IMR-90 (cell line): ENCODE results near the gene SYT2. TPM values are rescaled to one million over a fixed set of nuclear protein-coding genes. Genes with fewer than 3 reads are reported as not detected.

ENCODE experiments used
- ATAC-seq: fragments of 200-7000 bp; cut with Tn5 transposase; 2 replicates; pipeline ENCODE4 v1.9.1; 2020; ENCODE audit warnings: low read depth, mild to moderate bottlenecking, moderate library complexity
- BruUV-seq: library from RNA; stranded (reverse); fragments of 400-500 nt; replicated peaks from 2 replicates; lab custom pipeline; 2021; lab: Mats Ljungman, UMichigan
- CTCF ChIA-PET: fragments of 300-600 bp; formaldehyde crosslinking; extraction: SDS; loops from one replicate; lab custom pipeline; 2021; ENCODE audit warnings: antibody characterized with exemption; lab: Yijun Ruan, JAX
- POLR2A ChIA-PET: fragments of 300-600 bp; sonication (Branson Sonifier 250); formaldehyde crosslinking; loops from one replicate; lab custom pipeline; 2022; ENCODE audit warnings: antibody characterized with exemption; ENCODE audit not compliant: unreplicated experiment; lab: Charles Lee
- DNase-seq: peaks from one replicate; pipeline ENCODE4 v3.0.0; 2013
- H2AFZ ChIP-seq: replicated peaks from 2 replicates; pipeline ENCODE3; 2013; ENCODE audit warnings: low read length, mild to moderate bottlenecking; ENCODE audit not compliant: poor library complexity
- H2AK5ac ChIP-seq: 2 replicates; pipeline ENCODE4 v1.6.1; 2013; ENCODE audit warnings: low read depth, low read length, inconsistent platforms
- H2AK9ac ChIP-seq: replicated peaks from 2 replicates; pipeline ENCODE3; 2013; ENCODE audit warnings: mild to moderate bottlenecking, low read depth, low read length, moderate library complexity; ENCODE audit not compliant: poor library complexity
- H2BK120ac ChIP-seq: 2 replicates; pipeline ENCODE4 v1.6.1; 2013; ENCODE audit warnings: low read depth, low read length, inconsistent platforms
- H2BK15ac ChIP-seq: 3 replicates; pipeline ENCODE4 v1.6.1; 2013; ENCODE audit warnings: low read depth, low read length, inconsistent platforms
- H2BK20ac ChIP-seq: 2 replicates; pipeline ENCODE4 v1.6.1; 2013; ENCODE audit warnings: low read depth, mild to moderate bottlenecking, inconsistent platforms, low read length, moderate library complexity
- H2BK5ac ChIP-seq: 2 replicates; pipeline ENCODE4 v1.6.1; 2013; ENCODE audit warnings: mild to moderate bottlenecking, low read depth, low read length, inconsistent platforms; ENCODE audit not compliant: poor library complexity, severe bottlenecking
- H3K14ac ChIP-seq: replicated peaks from 2 replicates; pipeline ENCODE4 v1.6.1; 2013; ENCODE audit warnings: low read depth, low read length, inconsistent platforms
- H3K18ac ChIP-seq: 2 replicates; pipeline ENCODE4 v1.6.1; 2013; ENCODE audit warnings: low read depth, low read length, control low read depth
- H3K23ac ChIP-seq: 2 replicates; pipeline ENCODE4 v1.6.1; 2013; ENCODE audit warnings: low read depth, low read length, inconsistent platforms
- H3K27ac ChIP-seq: 2 replicates; pipeline ENCODE4 v1.5.1; 2013; ENCODE audit warnings: mild to moderate bottlenecking, control low read depth, low read length; ENCODE audit not compliant: insufficient read depth
- H3K27me3 ChIP-seq: 2 replicates; pipeline ENCODE4 v1.6.1; 2013; ENCODE audit warnings: low read length; ENCODE audit not compliant: control insufficient read depth, insufficient read depth
- H3K36me3 ChIP-seq: 2 replicates; pipeline ENCODE4 v1.6.1; 2013; ENCODE audit warnings: low read length, mixed read lengths; ENCODE audit not compliant: control insufficient read depth, insufficient read depth
- H3K4ac ChIP-seq: 2 replicates; pipeline ENCODE4 v1.6.1; 2013; ENCODE audit warnings: low read depth, low read length, inconsistent platforms
- H3K4me1 ChIP-seq: 2 replicates; pipeline ENCODE4 v1.6.1; 2013; ENCODE audit warnings: low read length, mixed read lengths; ENCODE audit not compliant: control insufficient read depth, insufficient read depth
- H3K4me2 ChIP-seq: 2 replicates; pipeline ENCODE4 v1.6.1; 2013; ENCODE audit warnings: low read depth, mild to moderate bottlenecking, control low read depth, low read length, moderate library complexity
- H3K4me3 ChIP-seq: 2 replicates; pipeline ENCODE4 v1.5.1; 2013; ENCODE audit warnings: low read depth, mild to moderate bottlenecking, control low read depth, low read length, moderate library complexity; ENCODE audit not compliant: insufficient read depth
- H3K56ac ChIP-seq: 2 replicates; pipeline ENCODE4 v1.6.1; 2013; ENCODE audit warnings: low read length, inconsistent platforms; ENCODE audit not compliant: insufficient read depth; ENCODE audit errors: extremely low read depth
- H3K79me1 ChIP-seq, 2 experiments: 2 replicates each; pipeline ENCODE4 v1.6.1; 2013; ENCODE audit warnings: low read length in 2 of 2, inconsistent platforms in 1 of 2, low read depth in 1 of 2
- H3K9ac ChIP-seq: 2 replicates; pipeline ENCODE4 v1.6.1; 2013; ENCODE audit warnings: low read depth, low read length, control low read depth
- H3K9me1 ChIP-seq: 2 replicates; pipeline ENCODE4 v1.6.1; 2013; ENCODE audit warnings: low read length, inconsistent platforms; ENCODE audit not compliant: insufficient read depth
- H3K9me3 ChIP-seq: 2 replicates; pipeline ENCODE4 v1.6.1; 2013; ENCODE audit warnings: low read length; ENCODE audit not compliant: control insufficient read depth, insufficient read depth
- H4K20me1 ChIP-seq: 2 replicates; pipeline ENCODE4 v1.6.1; 2013; ENCODE audit warnings: low read length, inconsistent platforms; ENCODE audit not compliant: insufficient read depth
- H4K5ac ChIP-seq: 2 replicates; pipeline ENCODE4 v1.6.1; 2013; ENCODE audit warnings: mild to moderate bottlenecking, low read depth, low read length, control low read depth
- H4K8ac ChIP-seq, 2 experiments: 2 replicates each; pipeline ENCODE4 v1.6.1; 2013; ENCODE audit warnings: low read depth in 2 of 2, low read length in 2 of 2, control low read depth in 1 of 2, inconsistent platforms in 1 of 2
- H4K91ac ChIP-seq: 2 replicates; pipeline ENCODE4 v1.6.1; 2013; ENCODE audit warnings: low read depth, low read length, inconsistent platforms; ENCODE audit not compliant: insufficient read depth
- CEBPB ChIP-seq: IDR thresholded peaks from 2 replicates; pipeline ENCODE4 v1.6.1; 2012; ENCODE audit warnings: low read depth, low read length, improper control_type of control experiment
- FOS ChIP-seq: fragments of 150-350 bp; IDR thresholded peaks from 2 replicates; pipeline ENCODE4 v1.6.1; 2016; ENCODE audit warnings: low read depth, low read length
- MAFK ChIP-seq: IDR thresholded peaks from 2 replicates; pipeline ENCODE4 v1.6.1; 2012; ENCODE audit warnings: low read depth, low read length, improper control_type of control experiment
- RAD21 ChIP-seq: IDR thresholded peaks from 2 replicates; pipeline ENCODE4 v1.6.1; 2012; ENCODE audit warnings: low read length, improper control_type of control experiment
- whole genome bisulfite sequencing, 2 experiments: methylation state at CpG; one replicate each; pipeline versions ENCODE4 v1.1.5 to v1.1.7; 2013; ENCODE audit warnings: missing lambda C conversion rate in 2 of 2; ENCODE audit not compliant: insufficient read length in 1 of 2; ENCODE audit errors: extremely low coverage in 2 of 2; 5-methylcytosine and 5-hydroxymethylcytosine counted together
- dilution Hi-C: fragments of 300-500 bp; cut with HindIII; formaldehyde crosslinking; loops from one replicate; pipeline ENCODE4 v1.14.3; 2018; ENCODE audit warnings: low sequenced_read_pairs; ENCODE audit not compliant: unreplicated experiment
- in situ Hi-C: fragments of 300-500 bp; cut with MboI; formaldehyde crosslinking; loops from 3 replicates; pipeline ENCODE4 v1.14.3; 2019; ENCODE audit warnings: low sequenced_read_pairs, inconsistent platforms, mixed read lengths
- intact Hi-C: fragments of 100-400 bp; cut with micrococcal nuclease; formaldehyde crosslinking; loops from 2 replicates; pipeline ENCODE4 v1.10.0; 2022
- polyA plus RNA-seq, 3 experiments: library from polyadenylated mRNA; depleted of rRNA; stranded (reverse); fragments of >200 nt; gene quantifications; 2 replicates each; pipeline ENCODE4 v1.2.3, GENCODE V29; 2012; ENCODE audit warnings: low replicate concordance in 1 of 3
- total RNA-seq: library from RNA; depleted of rRNA; stranded (reverse); fragments of >200 nt; gene quantifications from 2 replicates; pipeline ENCODE4 v1.2.3, GENCODE V29; 2012

Gene SYT2
- total and polyA plus RNA-seq, 2 of the 4 experiments (the other 2 are of a cell fraction) = under 0.01 TPM

DNA sequence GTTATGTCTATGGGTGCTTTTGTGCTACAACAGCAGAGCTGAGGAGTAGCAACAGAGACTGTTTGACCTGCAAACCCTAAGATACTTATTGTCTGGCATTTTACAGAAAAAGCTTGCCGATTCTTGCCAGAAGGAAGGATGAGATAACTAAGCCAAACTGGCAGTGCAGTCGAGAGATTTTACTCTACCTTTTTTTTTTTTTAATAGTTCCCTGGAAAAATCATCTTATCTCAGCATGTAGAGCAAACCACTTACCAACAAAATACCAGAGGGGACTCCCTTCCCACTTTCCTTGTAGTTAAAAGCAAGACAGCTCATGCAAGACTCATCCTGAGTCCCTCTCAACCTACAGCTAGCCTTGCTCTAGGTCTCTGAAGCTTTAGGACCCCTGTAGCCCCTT is 132.9 kb downstream of the SYT2 start:
- DNase-seq = peak; percentile 60

More for the DNA sequence above, 132.9 kb downstream of the SYT2 start:
- Histone ChIP-seq H3K9me1 (peaks cover 30% of the 10 kb centered on the region), H3K14ac (peak overlapping the region; percentile 91), H3K4me2 (peak overlapping the region; percentile 58), H3K27me3 (no peaks in the 10 kb centered on the region), H2BK15ac (peak overlapping the region; percentile 89), H3K27ac (peak overlapping the region; percentile 100), H2BK5ac (peak overlapping the region; percentile 98), H3K18ac (peak overlapping the region; percentile 99), H3K56ac (peak overlapping the region; percentile 98), H4K91ac (peak overlapping the region; percentile 96), H2AFZ (no peak overlapping the region), H2BK20ac (peak overlapping the region; percentile 97), H4K5ac (peak overlapping the region; percentile 97), H3K36me3 (peaks cover 6% of the 10 kb centered on the region), H3K79me1 (peaks cover 0 to 4% of the 10 kb centered on the region in 2 experiments; a peak in 2 of 4 replicates), H2BK120ac (peak overlapping the region; percentile 98), H2AK5ac (peak overlapping the region; percentile 94), H3K4me1 (peaks cover 40% of the 10 kb centered on the region), H4K8ac (peak overlapping the region; percentile 87 to 93), H3K4me3 (no peak overlapping the region), H3K9ac (peak overlapping the region; percentile 97), H4K20me1 (no peaks in the 10 kb centered on the region), H3K9me3 (no peaks in the 10 kb centered on the region), H3K4ac (peak overlapping the region; percentile 99), H2AK9ac (no peak overlapping the region), H3K23ac (peak overlapping the region; percentile 91)
- in situ Hi-C loops (no loop called here), dilution Hi-C loops (no loop called here), intact Hi-C loops (no loop called here)
- BruUV-seq = no TSS peak
- no peak for TF ChIP-seq FOS
- TF ChIP-seq RAD21 = no peak
- TF ChIP-seq MAFK = no peak
- TF ChIP-seq CEBPB = no peak
- CTCF ChIA-PET = interaction anchor here (0.6 to 2.2 kb wide), 5 partner anchors 9 to 248 kb away, joined by 3 to 11 read pairs (median 8); no protein-coding TSS in a partner anchor
- WGBS, 2 experiments = no CpG with 5 or more reads among the region's 2 CpGs
- ATAC-seq = no peak
- POLR2A ChIA-PET = no interaction called here
